ENCODE data around the gene SCEL.

SCEL gene

GRCh38 chr13:77548095-77548494 lies 12.6 kb downstream of the SCEL start:
- no peak for DNase-seq (ENCODE audit: low read depth)

DNA sequence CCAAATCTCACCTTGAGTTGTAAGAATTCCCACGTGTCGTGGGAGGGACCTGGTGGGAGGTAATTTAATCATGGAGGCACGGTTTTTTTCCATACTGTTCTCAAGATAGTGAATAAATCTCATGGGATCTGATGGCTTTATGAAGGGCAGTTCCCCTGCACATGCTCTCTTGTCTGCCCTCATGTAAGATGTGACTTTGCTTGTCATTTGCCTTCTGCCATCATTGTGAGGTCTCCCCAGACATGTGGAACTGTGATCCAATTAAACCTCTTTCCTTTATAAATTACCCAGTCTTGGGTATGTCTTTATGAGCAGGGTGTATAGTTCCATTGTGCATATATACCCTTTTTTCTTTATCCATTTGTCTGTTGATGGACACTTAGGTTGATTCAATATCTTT lies 13.1 kb downstream of the SCEL start:
- no peak for TF ChIP-seq CTCF (conservative IDR thresholded peaks at IDR 0.05; ENCODE audit: low read depth, low read length)
- DNase-seq (ENCODE audit: low read depth) = no peak
- H3K4me3 ChIP-seq (ENCODE audit: low read depth, low read length) = no peak overlapping the region

More at GRCh38 chr13:77548095-77548494, 12.6 kb downstream of the SCEL start:
- TF ChIP-seq CTCF (conservative IDR thresholded peaks at IDR 0.05; ENCODE audit: low read depth, low read length) = no peak
- no peak overlapping the region for H3K4me3 ChIP-seq (ENCODE audit: low read depth, low read length)

DNA sequence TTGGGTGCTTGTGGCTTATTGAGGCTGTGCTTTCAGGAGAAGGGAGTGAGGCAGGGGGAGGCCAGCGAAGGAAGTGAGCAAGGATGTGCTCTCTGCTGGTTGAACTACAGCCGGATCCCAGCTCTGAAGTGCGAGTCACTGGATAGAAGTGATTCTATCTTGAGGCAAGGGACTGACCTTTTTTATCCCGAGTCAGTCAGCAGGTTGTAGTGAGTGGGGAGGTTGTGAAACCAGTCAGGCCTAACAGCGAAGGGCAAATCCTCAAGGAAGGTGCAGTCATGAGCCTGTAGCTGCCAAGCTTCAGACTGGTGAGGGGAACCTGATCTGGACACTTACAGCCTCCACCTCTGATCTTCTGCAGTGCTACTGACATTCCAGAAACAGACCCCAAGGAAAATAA lies 18.6 kb downstream of the SCEL start:
- H3K4me3 ChIP-seq (ENCODE audit: low read depth, low read length) = no peak overlapping the region
- no peak for TF ChIP-seq CTCF (conservative IDR thresholded peaks at IDR 0.05; ENCODE audit: low read depth, low read length)
- no peak for DNase-seq (ENCODE audit: low read depth)

- no peak for TF ChIP-seq CTCF (conservative IDR thresholded peaks at IDR 0.05; ENCODE audit: low read depth, low read length)
- no peak overlapping the region for H3K4me3 ChIP-seq (ENCODE audit: low read depth, low read length)
- no peak for DNase-seq (ENCODE audit: low read depth)
Observed at GRCh38 chr13:77555246-77555645, 19.7 kb downstream of the SCEL start.

DNA sequence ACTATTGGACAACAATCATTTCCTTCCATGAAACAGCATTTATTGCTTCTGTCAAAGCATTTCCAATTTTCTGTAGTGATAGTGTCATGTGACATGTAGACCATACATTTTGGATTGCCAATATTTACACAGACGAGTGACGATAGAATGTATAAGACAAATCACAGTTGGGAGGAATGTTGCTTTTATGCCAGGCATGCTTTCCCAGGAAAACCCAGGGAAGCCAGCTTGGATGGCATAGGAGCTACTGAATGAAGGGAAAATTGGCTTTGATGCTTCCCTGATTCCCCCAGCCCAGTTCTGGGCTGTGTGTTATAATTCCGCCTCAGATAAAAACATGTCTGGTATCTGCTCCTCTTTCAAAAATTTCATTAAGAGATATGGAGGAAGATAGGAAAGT lies 22.5 kb downstream of the SCEL start:
- H3K4me3 ChIP-seq (ENCODE audit: low read depth, low read length) = no peak overlapping the region
- DNase-seq (ENCODE audit: low read depth) = no peak
- no peak for TF ChIP-seq CTCF (conservative IDR thresholded peaks at IDR 0.05; ENCODE audit: low read depth, low read length)

- H3K4me3 ChIP-seq (ENCODE audit: low read depth, low read length) = no peak overlapping the region
- no peak for TF ChIP-seq CTCF (conservative IDR thresholded peaks at IDR 0.05; ENCODE audit: low read depth, low read length)
- peak; percentile 65 for DNase-seq (ENCODE audit: low read depth)
Observed at GRCh38 chr13:77563111-77563510, 27.6 kb downstream of the SCEL start.

GRCh38 chr13:77565635-77566034 lies 30.1 kb downstream of the SCEL start:
- DNase-seq (ENCODE audit: low read depth) = peak; percentile 71
- H3K4me3 ChIP-seq (ENCODE audit: low read depth, low read length) = no peak overlapping the region
- TF ChIP-seq CTCF (conservative IDR thresholded peaks at IDR 0.05; ENCODE audit: low read depth, low read length) = peak; percentile 66

Data from choroid plexus epithelial cell (primary cell).